ENCODE results near the gene TIAL1.
"Not testable (repeated sequence)": the region's sequence is repeated elsewhere in the genome, so short reads cannot be mapped to it uniquely, and the experiment has no call there.

- TF ChIP-seq PML (IDR thresholded peaks at IDR 0.05; ENCODE audit: low read length); MAX (IDR thresholded peaks at IDR 0.05; ENCODE audit: low read depth, low read length); SMC3 (IDR thresholded peaks at IDR 0.05; ENCODE audit: borderline replicate concordance, low read length); ZNF274 (IDR thresholded peaks at IDR 0.05; ENCODE audit: insufficient read depth, insufficient read length); CTCF (IDR thresholded peaks at IDR 0.05 in 2 of 3, conservative IDR thresholded peaks at IDR 0.05 in 1 of 3; ENCODE audit: control insufficient read depth in 2 of 3, extremely low read depth in 1 of 3, insufficient read depth in 1 of 3, low read depth in 3 of 3, low read length in 3 of 3); CHD2 (IDR thresholded peaks at IDR 0.05; ENCODE audit: borderline replicate concordance, low read depth, low read length); KDM1A (IDR thresholded peaks at IDR 0.05; ENCODE audit: borderline replicate concordance); USF2 (IDR thresholded peaks at IDR 0.05; ENCODE audit: borderline replicate concordance, low read depth, low read length); FOXM1 (IDR thresholded peaks at IDR 0.05; ENCODE audit: low read depth, low read length); CBX3 (IDR thresholded peaks at IDR 0.05; ENCODE audit: borderline replicate concordance, low read depth): not testable (repeated sequence)
Measured at GRCh38 chr10:119559511-119559910, 37.3 kb downstream of the TIAL1 start.
